ENCODE measurements around the gene STXBP5.

The STXBP5 gene

DNA sequence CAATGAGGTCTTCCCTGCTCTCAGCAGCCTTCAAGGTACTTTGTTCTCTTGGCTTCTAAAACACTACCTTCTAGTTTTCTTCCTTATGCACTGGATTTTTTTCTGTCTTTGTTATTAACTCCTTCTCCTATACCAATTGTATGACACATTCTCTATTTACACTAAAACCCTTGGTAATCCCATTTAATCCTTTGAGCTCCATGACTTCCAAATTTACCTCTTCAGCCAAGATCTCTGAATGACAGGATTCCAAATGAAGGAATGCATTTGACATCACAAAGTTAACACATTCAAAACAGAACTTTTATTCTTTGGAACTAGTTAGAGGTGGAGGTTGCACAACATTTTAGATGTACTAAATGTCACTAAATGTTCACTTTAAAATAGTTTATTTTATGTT, 217.7 kb downstream of the STXBP5 start:
- Histone ChIP-seq H3K4me3 (ENCODE audit: control insufficient read depth in 1 of 7, extremely low read depth in 1 of 7, insufficient read depth in 4 of 7, low read depth in 2 of 7, low read length in 6 of 7) (no peak overlapping the region), H3K27ac (ENCODE audit: insufficient read depth in 1 of 2, low read depth in 1 of 2, low read length in 2 of 2, poor library complexity in 1 of 2, severe bottlenecking in 2 of 2) (no peak overlapping the region), H3K36me3 (ENCODE audit: control insufficient read depth in 4 of 4, insufficient read depth in 4 of 4, low read length in 3 of 4) (no peaks in the 10 kb centered on the region), H3K9me3 (ENCODE audit: control extremely low read depth in 1 of 5, control insufficient read depth in 4 of 5, insufficient read depth in 2 of 5, low read depth in 1 of 5, low read length in 4 of 5) (peaks cover 0 to 13% (median 7%) of the 10 kb centered on the region in 5 experiments), H3K4me1 (ENCODE audit: control extremely low read depth in 1 of 4, control insufficient read depth in 4 of 4, insufficient read depth in 4 of 4, low read length in 3 of 4) (no peaks in the 10 kb centered on the region), H3K27me3 (replicated peaks in 2 of 5; ENCODE audit: control insufficient read depth in 4 of 5, insufficient read depth in 5 of 5, low read length in 4 of 5) (no peaks in the 10 kb centered on the region)
- CTCF ChIA-PET: no interaction called here
- POLR2A ChIA-PET: no interaction called here
- no peak for DNase-seq

DNA sequence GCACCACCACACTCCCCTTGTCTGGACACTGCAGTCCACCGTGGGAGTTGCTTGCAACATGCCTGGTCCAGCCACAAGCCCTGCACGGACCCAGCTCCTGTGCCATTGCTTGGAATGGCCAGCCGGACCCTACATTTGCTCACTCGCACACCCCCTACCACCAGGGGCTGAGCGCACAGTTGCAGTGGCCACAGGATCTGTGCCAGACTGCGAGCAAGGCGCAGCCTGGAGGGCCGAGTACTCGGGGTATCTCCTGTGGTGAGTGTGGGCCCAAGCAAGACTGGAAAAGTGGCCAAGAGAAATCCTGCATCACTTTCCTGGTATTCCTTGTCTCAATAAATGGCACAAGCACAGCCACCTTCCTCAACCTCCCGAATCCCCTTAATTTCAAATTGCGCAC, 218.9 kb downstream of the STXBP5 start:
- ChIA-PET POLR2A (no interaction called here), CTCF (no interaction called here)

DNA sequence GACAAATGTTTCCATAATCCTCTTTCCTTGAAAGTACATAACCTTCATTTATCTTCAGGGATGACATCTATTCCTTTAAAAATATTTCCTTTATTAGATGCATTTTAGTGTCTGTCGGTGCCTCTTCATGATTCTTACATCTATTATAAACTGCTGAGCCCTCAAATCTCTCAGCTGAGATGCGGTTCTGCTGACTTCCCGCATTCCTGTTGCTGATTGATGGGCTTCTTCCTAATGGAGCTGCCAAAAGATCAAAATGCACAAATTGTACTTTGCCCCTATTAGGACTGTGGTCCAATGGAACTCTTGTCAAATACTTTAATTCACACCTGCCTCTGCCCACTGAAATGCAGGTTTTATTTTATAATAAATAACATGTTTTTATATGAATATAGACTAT, 225.6 kb downstream of the STXBP5 start:
- Histone ChIP-seq H3K27ac (ENCODE audit: insufficient read depth in 1 of 2, low read depth in 1 of 2, low read length in 2 of 2, poor library complexity in 1 of 2, severe bottlenecking in 2 of 2) (no peak overlapping the region), H3K9me3 (ENCODE audit: control extremely low read depth in 1 of 5, control insufficient read depth in 4 of 5, insufficient read depth in 2 of 5, low read depth in 1 of 5, low read length in 4 of 5) (no peaks in the 10 kb centered on the region), H3K4me1 (ENCODE audit: control extremely low read depth in 1 of 4, control insufficient read depth in 4 of 4, insufficient read depth in 4 of 4, low read length in 3 of 4) (no peaks in the 10 kb centered on the region), H3K27me3 (replicated peaks in 2 of 5; ENCODE audit: control insufficient read depth in 4 of 5, insufficient read depth in 5 of 5, low read length in 4 of 5) (no peaks in the 10 kb centered on the region), H3K36me3 (ENCODE audit: control insufficient read depth in 4 of 4, insufficient read depth in 4 of 4, low read length in 3 of 4) (no peaks in the 10 kb centered on the region), H3K4me3 (ENCODE audit: control insufficient read depth in 1 of 7, extremely low read depth in 1 of 7, insufficient read depth in 4 of 7, low read depth in 2 of 7, low read length in 6 of 7) (no peak overlapping the region)
- WGBS (ENCODE audit: insufficient coverage): 83% methylated on average over 3 of the region's 3 CpGs
- no peak for DNase-seq
- ChIA-PET CTCF (no interaction called here), POLR2A (no interaction called here)

More for the DNA sequence above, 218.9 kb downstream of the STXBP5 start:
- DNase-seq: no peak
- H3K4me1 ChIP-seq (ENCODE audit: control extremely low read depth in 1 of 4, control insufficient read depth in 4 of 4, insufficient read depth in 4 of 4, low read length in 3 of 4): no peaks in the 10 kb centered on the region
- H3K27me3 ChIP-seq (replicated peaks in 2 of 5; ENCODE audit: control insufficient read depth in 4 of 5, insufficient read depth in 5 of 5, low read length in 4 of 5): no peaks in the 10 kb centered on the region
- H3K27ac ChIP-seq (ENCODE audit: insufficient read depth in 1 of 2, low read depth in 1 of 2, low read length in 2 of 2, poor library complexity in 1 of 2, severe bottlenecking in 2 of 2): no peak overlapping the region
- H3K9me3 ChIP-seq (ENCODE audit: control extremely low read depth in 1 of 5, control insufficient read depth in 4 of 5, insufficient read depth in 2 of 5, low read depth in 1 of 5, low read length in 4 of 5): peaks cover 0 to 13% (median 7%) of the 10 kb centered on the region in 5 experiments
- H3K36me3 ChIP-seq (ENCODE audit: control insufficient read depth in 4 of 4, insufficient read depth in 4 of 4, low read length in 3 of 4): no peaks in the 10 kb centered on the region
- H3K4me3 ChIP-seq (ENCODE audit: control insufficient read depth in 1 of 7, extremely low read depth in 1 of 7, insufficient read depth in 4 of 7, low read depth in 2 of 7, low read length in 6 of 7): no peak overlapping the region
- 97% methylated on average over 10 of the region's 11 CpGs for WGBS (ENCODE audit: insufficient coverage)

DNA sequence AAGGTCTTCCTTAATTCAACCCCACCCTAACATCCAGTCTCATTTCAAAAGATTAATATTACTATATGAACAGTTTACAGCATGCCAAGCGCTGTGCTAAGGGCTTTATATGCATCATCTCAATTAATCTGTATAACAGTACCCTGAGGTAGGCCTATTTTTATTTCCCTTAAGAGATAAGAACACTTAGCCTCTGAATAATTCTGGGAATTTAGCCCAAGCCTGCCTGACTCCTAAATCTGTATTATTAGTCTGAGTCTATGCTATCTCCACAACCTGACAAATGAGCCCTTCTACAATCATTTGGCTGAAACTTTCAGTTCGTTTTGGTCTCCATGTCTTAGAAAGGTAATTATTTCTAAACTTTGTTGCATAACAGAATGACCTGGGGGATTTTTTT, 226.6 kb downstream of the STXBP5 start:
- Histone ChIP-seq H3K4me3 (ENCODE audit: control insufficient read depth in 1 of 7, extremely low read depth in 1 of 7, insufficient read depth in 4 of 7, low read depth in 2 of 7, low read length in 6 of 7) (no peak overlapping the region), H3K27me3 (replicated peaks in 2 of 5; ENCODE audit: control insufficient read depth in 4 of 5, insufficient read depth in 5 of 5, low read length in 4 of 5) (no peaks in the 10 kb centered on the region), H3K9me3 (ENCODE audit: control extremely low read depth in 1 of 5, control insufficient read depth in 4 of 5, insufficient read depth in 2 of 5, low read depth in 1 of 5, low read length in 4 of 5) (no peaks in the 10 kb centered on the region), H3K27ac (ENCODE audit: insufficient read depth in 1 of 2, low read depth in 1 of 2, low read length in 2 of 2, poor library complexity in 1 of 2, severe bottlenecking in 2 of 2) (no peak overlapping the region), H3K4me1 (ENCODE audit: control extremely low read depth in 1 of 4, control insufficient read depth in 4 of 4, insufficient read depth in 4 of 4, low read length in 3 of 4) (no peaks in the 10 kb centered on the region), H3K36me3 (ENCODE audit: control insufficient read depth in 4 of 4, insufficient read depth in 4 of 4, low read length in 3 of 4) (no peaks in the 10 kb centered on the region)
- ChIA-PET POLR2A (no interaction called here), CTCF (no interaction called here)
- DNase-seq: no peak
- WGBS (ENCODE audit: insufficient coverage): 100% methylated on average over 1 of the region's 2 CpGs

DNA sequence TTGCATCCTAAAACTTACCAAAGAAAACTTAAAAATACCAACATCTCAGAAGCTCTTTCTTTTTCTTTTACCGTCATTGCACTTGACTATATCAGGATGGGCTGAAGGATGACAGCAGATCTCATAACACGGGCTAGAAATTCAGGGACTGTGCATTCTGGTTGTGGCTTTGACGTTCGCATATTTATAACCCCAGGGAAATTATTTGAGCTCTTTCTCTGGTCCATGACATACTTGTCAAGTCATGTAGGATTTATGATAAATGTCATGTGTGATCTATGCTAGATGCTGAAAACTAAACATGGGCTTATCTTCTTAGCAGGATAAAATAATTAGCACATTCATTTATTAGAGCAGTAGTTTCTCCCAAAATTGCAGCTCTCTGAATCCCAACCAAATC, 229.9 kb downstream of the STXBP5 start:
- Histone ChIP-seq H3K9me3 (ENCODE audit: control extremely low read depth in 1 of 5, control insufficient read depth in 4 of 5, insufficient read depth in 2 of 5, low read depth in 1 of 5, low read length in 4 of 5) (no peaks in the 10 kb centered on the region), H3K27ac (ENCODE audit: insufficient read depth in 1 of 2, low read depth in 1 of 2, low read length in 2 of 2, poor library complexity in 1 of 2, severe bottlenecking in 2 of 2) (no peak overlapping the region), H3K4me1 (ENCODE audit: control extremely low read depth in 1 of 4, control insufficient read depth in 4 of 4, insufficient read depth in 4 of 4, low read length in 3 of 4) (no peaks in the 10 kb centered on the region), H3K36me3 (ENCODE audit: control insufficient read depth in 4 of 4, insufficient read depth in 4 of 4, low read length in 3 of 4) (no peaks in the 10 kb centered on the region), H3K27me3 (replicated peaks in 2 of 5; ENCODE audit: control insufficient read depth in 4 of 5, insufficient read depth in 5 of 5, low read length in 4 of 5) (no peaks in the 10 kb centered on the region), H3K4me3 (ENCODE audit: control insufficient read depth in 1 of 7, extremely low read depth in 1 of 7, insufficient read depth in 4 of 7, low read depth in 2 of 7, low read length in 6 of 7) (no peak overlapping the region)
- ChIA-PET CTCF (interaction anchor here (1.4 kb wide), 1 partner anchor 16 kb away, joined by 4 read pairs; no protein-coding TSS in a partner anchor), POLR2A (no interaction called here)
- no peak for DNase-seq
- 100% methylated on average over 4 of the region's 4 CpGs for WGBS (ENCODE audit: insufficient coverage)

DNA sequence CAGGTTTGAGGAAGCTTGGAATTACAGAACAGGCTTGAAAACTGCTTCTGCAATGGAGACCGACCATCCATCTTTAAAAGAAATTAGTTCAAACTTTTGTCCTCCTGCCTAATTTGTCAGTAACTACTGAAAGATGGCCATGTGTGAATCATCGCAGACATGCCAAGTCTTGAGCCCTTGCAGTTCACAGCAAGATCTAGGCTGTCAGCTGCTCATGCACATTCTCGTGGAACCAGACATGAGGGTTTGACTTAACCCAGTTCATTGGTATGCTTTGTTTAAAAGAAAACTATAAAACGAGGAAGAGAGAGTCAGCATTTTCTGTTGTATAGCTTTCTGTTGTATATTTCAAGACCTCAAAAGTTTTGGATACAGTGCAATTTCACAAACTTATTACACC, 230.3 kb downstream of the STXBP5 start:
- CTCF ChIA-PET: interaction anchor here (1.4 kb wide), 1 partner anchor 16 kb away, joined by 4 read pairs; no protein-coding TSS in a partner anchor
- Histone ChIP-seq H3K9me3 (ENCODE audit: control extremely low read depth in 1 of 5, control insufficient read depth in 4 of 5, insufficient read depth in 2 of 5, low read depth in 1 of 5, low read length in 4 of 5) (no peaks in the 10 kb centered on the region), H3K36me3 (ENCODE audit: control insufficient read depth in 4 of 4, insufficient read depth in 4 of 4, low read length in 3 of 4) (no peaks in the 10 kb centered on the region), H3K4me3 (ENCODE audit: control insufficient read depth in 1 of 7, extremely low read depth in 1 of 7, insufficient read depth in 4 of 7, low read depth in 2 of 7, low read length in 6 of 7) (no peak overlapping the region), H3K27ac (ENCODE audit: insufficient read depth in 1 of 2, low read depth in 1 of 2, low read length in 2 of 2, poor library complexity in 1 of 2, severe bottlenecking in 2 of 2) (no peak overlapping the region), H3K27me3 (replicated peaks in 2 of 5; ENCODE audit: control insufficient read depth in 4 of 5, insufficient read depth in 5 of 5, low read length in 4 of 5) (no peaks in the 10 kb centered on the region), H3K4me1 (ENCODE audit: control extremely low read depth in 1 of 4, control insufficient read depth in 4 of 4, insufficient read depth in 4 of 4, low read length in 3 of 4) (no peaks in the 10 kb centered on the region)
- POLR2A ChIA-PET: no interaction called here
- DNase-seq: no peak
- WGBS (ENCODE audit: insufficient coverage): 97% methylated on average over 3 of the region's 4 CpGs

DNA sequence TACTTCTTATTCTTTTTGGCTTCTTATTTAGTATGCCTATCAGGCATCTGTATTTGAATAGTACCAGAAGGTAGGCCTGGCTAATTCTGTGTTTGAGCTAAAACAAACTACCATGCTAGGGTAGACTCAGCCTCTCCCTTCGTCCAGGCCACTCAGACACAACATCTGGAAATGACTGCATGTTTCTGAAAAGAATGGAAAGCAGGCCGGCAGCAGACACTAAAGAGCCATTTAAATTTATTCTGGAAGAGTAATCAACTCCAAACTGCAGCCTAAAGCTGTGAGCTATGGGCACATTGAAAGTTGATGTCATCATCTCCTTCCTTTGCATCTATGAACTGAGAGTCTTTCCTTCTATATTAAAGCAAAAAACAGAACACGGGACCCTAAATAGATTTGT, 233.4 kb downstream of the STXBP5 start:
- WGBS (ENCODE audit: insufficient coverage): 94% methylated on average over 2 of the region's 3 CpGs
- peaks cover 0 to 2% (median 0%) of the 10 kb centered on the region in 5 experiments for H3K9me3 ChIP-seq (ENCODE audit: control extremely low read depth in 1 of 5, control insufficient read depth in 4 of 5, insufficient read depth in 2 of 5, low read depth in 1 of 5, low read length in 4 of 5)
- POLR2A ChIA-PET: no interaction called here
- H3K4me3 ChIP-seq (ENCODE audit: control insufficient read depth in 1 of 7, extremely low read depth in 1 of 7, insufficient read depth in 4 of 7, low read depth in 2 of 7, low read length in 6 of 7): no peak overlapping the region
- H3K27ac ChIP-seq (ENCODE audit: insufficient read depth in 1 of 2, low read depth in 1 of 2, low read length in 2 of 2, poor library complexity in 1 of 2, severe bottlenecking in 2 of 2): no peak overlapping the region
- no peak for DNase-seq
- H3K36me3 ChIP-seq (ENCODE audit: control insufficient read depth in 4 of 4, insufficient read depth in 4 of 4, low read length in 3 of 4): no peaks in the 10 kb centered on the region
- CTCF ChIA-PET: interaction anchor here (0.8 kb wide), 1 partner anchor 1017 kb away, joined by 3 read pairs; no protein-coding TSS in a partner anchor
- no peaks in the 10 kb centered on the region for H3K4me1 ChIP-seq (ENCODE audit: control extremely low read depth in 1 of 4, control insufficient read depth in 4 of 4, insufficient read depth in 4 of 4, low read length in 3 of 4)
- H3K27me3 ChIP-seq (replicated peaks in 2 of 5; ENCODE audit: control insufficient read depth in 4 of 5, insufficient read depth in 5 of 5, low read length in 4 of 5): no peaks in the 10 kb centered on the region
